Caco-2 (cell line): Measurements from ENCODE around the gene BBX. TPM values are rescaled to one million over a fixed set of nuclear protein-coding genes. Genes with fewer than 3 reads are reported as not detected.

ENCODE experiments used
- BruUV-seq: library from RNA; stranded (reverse); fragments of 400-500 nt; replicated peaks from 2 replicates; lab custom pipeline; 2021; lab: Mats Ljungman, UMichigan
- CTCF ChIA-PET: fragments of 300-600 bp; sonication (Branson Sonifier 250); formaldehyde crosslinking; loops from one replicate; lab custom pipeline; 2022; ENCODE audit warnings: antibody characterized with exemption; lab: Charles Lee
- POLR2A ChIA-PET: fragments of 300-600 bp; sonication (Branson Sonifier 250); formaldehyde crosslinking; loops from one replicate; lab custom pipeline; 2022; ENCODE audit warnings: antibody characterized with exemption; lab: Charles Lee
- DNase-seq, 2 experiments: peaks; one replicate each; pipeline versions ENCODE4 v3.0.0 to v3.0.0-alpha.2; 2020 to 2022
- H3K27me3 ChIP-seq: replicated peaks from 2 replicates; pipeline ENCODE4 v1.6.0; 2011; ENCODE audit warnings: low read length; ENCODE audit not compliant: control insufficient read depth, insufficient read depth
- H3K36me3 ChIP-seq: 2 replicates; pipeline ENCODE4 v1.5.1; 2011; ENCODE audit warnings: low read length; ENCODE audit not compliant: control insufficient read depth, insufficient read depth
- H3K4me1 ChIP-seq: fragments of 250-450 bp; sonication (Bioruptor Pico); 2 replicates; pipeline ENCODE4 v1.5.1; 2020; ENCODE audit warnings: mild to moderate bottlenecking
- H3K4me3 ChIP-seq: 2 replicates; pipeline ENCODE4 v1.5.1; 2011; ENCODE audit warnings: low read depth, mild to moderate bottlenecking, control low read depth, low read length
- H3K9me3 ChIP-seq: fragments of 250-450 bp; sonication (Bioruptor Pico); 2 replicates; pipeline ENCODE4 v1.5.1; 2020; ENCODE audit warnings: mild to moderate bottlenecking, moderate library complexity
- H3K27ac Mint-ChIP-seq: one replicate; pipeline ENCODE4 v1.8.0; 2022; ENCODE audit warnings: mixed read lengths; ENCODE audit not compliant: unreplicated experiment
- H3K27me3 Mint-ChIP-seq: one replicate; pipeline ENCODE4 v1.8.0; 2022; ENCODE audit warnings: mixed read lengths; ENCODE audit not compliant: insufficient read depth, unreplicated experiment
- H3K36me3 Mint-ChIP-seq: one replicate; pipeline ENCODE4 v1.8.0; 2022; ENCODE audit warnings: mild to moderate bottlenecking, mixed read lengths; ENCODE audit not compliant: insufficient read depth, unreplicated experiment
- H3K4me1 Mint-ChIP-seq: one replicate; pipeline ENCODE4 v1.8.0; 2022; ENCODE audit warnings: low read depth, mixed read lengths; ENCODE audit not compliant: unreplicated experiment
- H3K4me3 Mint-ChIP-seq: one replicate; pipeline ENCODE4 v1.8.0; 2022; ENCODE audit warnings: mild to moderate bottlenecking, moderate library complexity, mixed read lengths; ENCODE audit not compliant: unreplicated experiment
- H3K9me3 Mint-ChIP-seq: one replicate; pipeline ENCODE4 v1.8.0; 2022; ENCODE audit warnings: mixed read lengths; ENCODE audit not compliant: unreplicated experiment
- intact Hi-C: fragments of 100-400 bp; cut with micrococcal nuclease; formaldehyde crosslinking; loops from one replicate; pipeline ENCODE4 v1.10.0; 2022; ENCODE audit not compliant: unreplicated experiment
- total RNA-seq: library from RNA; stranded (reverse); gene quantifications from 2 replicates; pipeline ENCODE4 v1.2.3, GENCODE V29; 2022
- TF ChIP-seq, protein P1 (sequence below), 2 experiments: fragments of 200-600 bp in 1 of 2; IDR thresholded peaks; 1 replicate in 1 of 2; 2 replicates in 1 of 2; pipeline versions ENCODE4 v1.5.1 to v1.8.0; 2011 to 2022; ENCODE audit warnings: antibody characterized with exemption in 1 of 2, control low read depth in 1 of 2, inconsistent platforms in 1 of 2, low read depth in 1 of 2, low read length in 1 of 2, mild to moderate bottlenecking in 1 of 2, moderate library complexity in 1 of 2; ENCODE audit not compliant: insufficient read depth in 1 of 2, severe bottlenecking in 1 of 2, unreplicated experiment in 1 of 2

BBX gene
- total RNA-seq, 1 experiment from 2014 or later, result 2.6 TPM

- Histone ChIP-seq H3K36me3 (no peaks in the 10 kb centered on the region), H3K9me3 (no peaks in the 10 kb centered on the region), H3K4me1 (no peaks in the 10 kb centered on the region), H3K4me3 (no peak overlapping the region), H3K27me3 (no peaks in the 10 kb centered on the region)
- intact Hi-C loops, result no loop called here
- Mint-ChIP-seq H3K27ac (no peak overlapping the region), H3K9me3 (no peaks in the 10 kb centered on the region), H3K4me3 (no peak overlapping the region), H3K36me3 (no peaks in the 10 kb centered on the region), H3K4me1 (no peaks in the 10 kb centered on the region), H3K27me3 (peaks cover 9% of the 10 kb centered on the region)
- TF ChIP-seq, protein P1, sequence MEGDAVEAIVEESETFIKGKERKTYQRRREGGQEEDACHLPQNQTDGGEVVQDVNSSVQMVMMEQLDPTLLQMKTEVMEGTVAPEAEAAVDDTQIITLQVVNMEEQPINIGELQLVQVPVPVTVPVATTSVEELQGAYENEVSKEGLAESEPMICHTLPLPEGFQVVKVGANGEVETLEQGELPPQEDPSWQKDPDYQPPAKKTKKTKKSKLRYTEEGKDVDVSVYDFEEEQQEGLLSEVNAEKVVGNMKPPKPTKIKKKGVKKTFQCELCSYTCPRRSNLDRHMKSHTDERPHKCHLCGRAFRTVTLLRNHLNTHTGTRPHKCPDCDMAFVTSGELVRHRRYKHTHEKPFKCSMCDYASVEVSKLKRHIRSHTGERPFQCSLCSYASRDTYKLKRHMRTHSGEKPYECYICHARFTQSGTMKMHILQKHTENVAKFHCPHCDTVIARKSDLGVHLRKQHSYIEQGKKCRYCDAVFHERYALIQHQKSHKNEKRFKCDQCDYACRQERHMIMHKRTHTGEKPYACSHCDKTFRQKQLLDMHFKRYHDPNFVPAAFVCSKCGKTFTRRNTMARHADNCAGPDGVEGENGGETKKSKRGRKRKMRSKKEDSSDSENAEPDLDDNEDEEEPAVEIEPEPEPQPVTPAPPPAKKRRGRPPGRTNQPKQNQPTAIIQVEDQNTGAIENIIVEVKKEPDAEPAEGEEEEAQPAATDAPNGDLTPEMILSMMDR (IDR thresholded peaks at IDR 0.05; ENCODE audit: insufficient read depth in 1 of 2, low read depth in 1 of 2, low read length in 1 of 2, severe bottlenecking in 1 of 2, unreplicated experiment in 1 of 2), result no peak
- no TSS peak for BruUV-seq
- no peak for DNase-seq
- CTCF ChIA-PET, result no interaction called here
- POLR2A ChIA-PET, result no interaction called here
These were observed 10.7 kb upstream of the BBX start for GRCh38 chr3:107512108-107512507.

DNA sequence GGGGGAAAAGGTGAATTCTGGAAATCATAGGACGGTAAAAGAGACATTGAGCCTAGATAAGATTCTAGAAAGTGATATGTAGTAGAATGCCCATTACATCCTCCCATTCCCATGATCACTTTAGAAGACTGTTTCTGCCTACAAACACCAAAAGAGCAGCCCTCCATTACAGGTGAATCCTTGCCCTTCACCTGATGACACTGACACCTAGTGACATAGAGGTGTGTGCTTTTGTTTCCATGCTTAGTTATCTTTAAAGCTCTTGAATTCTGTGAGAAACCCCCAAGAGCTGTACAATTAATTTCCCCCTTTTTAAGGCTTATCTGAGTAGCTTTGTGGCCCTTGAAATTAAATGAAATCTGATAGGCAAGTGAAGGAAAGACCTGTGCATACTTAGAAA is 8.3 kb upstream of the BBX start:
- CTCF ChIA-PET, result no interaction called here

DNA sequence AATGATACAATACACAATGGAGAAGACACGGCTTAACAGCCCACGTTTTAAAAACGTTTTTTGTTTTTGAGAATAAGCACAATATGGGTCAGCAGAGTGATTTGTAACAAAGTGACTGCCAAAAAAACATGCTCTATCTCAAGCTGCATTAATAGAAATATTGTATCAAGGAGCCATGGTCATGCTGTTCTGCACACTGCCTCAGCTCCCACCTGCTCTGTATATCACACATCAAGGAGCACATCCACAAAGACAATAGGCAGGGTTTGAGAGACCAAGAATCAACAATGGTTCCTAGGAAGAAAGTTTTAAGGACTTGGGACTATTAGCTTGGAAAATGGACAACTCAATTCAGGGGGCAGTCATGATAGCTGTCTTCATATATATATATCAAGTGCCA is 6.3 kb upstream of the BBX start:
- H3K4me3 Mint-ChIP-seq, result no peak overlapping the region
- Histone ChIP-seq H3K9me3 (no peaks in the 10 kb centered on the region), H3K4me3 (no peak overlapping the region), H3K4me1 (no peaks in the 10 kb centered on the region), H3K27me3 (no peaks in the 10 kb centered on the region), H3K36me3 (no peaks in the 10 kb centered on the region)
- peaks cover 8% of the 10 kb centered on the region for H3K27me3 Mint-ChIP-seq
- no peaks in the 10 kb centered on the region for H3K4me1 Mint-ChIP-seq
- no peak overlapping the region for H3K27ac Mint-ChIP-seq
- H3K36me3 Mint-ChIP-seq, result no peaks in the 10 kb centered on the region
- DNase-seq, result no peak
- ChIA-PET CTCF (interaction anchor here (0.7 kb wide), 1 partner anchor 121 kb away, joined by 3 read pairs; no protein-coding TSS in a partner anchor), POLR2A (no interaction called here)
- TF ChIP-seq, protein P1 (IDR thresholded peaks at IDR 0.05; ENCODE audit: insufficient read depth in 1 of 2, low read depth in 1 of 2, low read length in 1 of 2, severe bottlenecking in 1 of 2, unreplicated experiment in 1 of 2), result no peak
- no TSS peak for BruUV-seq
- no peaks in the 10 kb centered on the region for H3K9me3 Mint-ChIP-seq
- intact Hi-C loops, result no loop called here

More for the DNA sequence above, 8.3 kb upstream of the BBX start:
- H3K27ac Mint-ChIP-seq, result no peak overlapping the region
- Histone ChIP-seq H3K4me3 (no peak overlapping the region), H3K27me3 (no peaks in the 10 kb centered on the region), H3K4me1 (no peaks in the 10 kb centered on the region), H3K36me3 (no peaks in the 10 kb centered on the region), H3K9me3 (no peaks in the 10 kb centered on the region)
- no peak overlapping the region for H3K4me3 Mint-ChIP-seq
- no peak for DNase-seq
- no peaks in the 10 kb centered on the region for H3K36me3 Mint-ChIP-seq
- intact Hi-C loops, result no loop called here
- H3K4me1 Mint-ChIP-seq, result no peaks in the 10 kb centered on the region
- peaks cover 8% of the 10 kb centered on the region for H3K27me3 Mint-ChIP-seq
- TF ChIP-seq, protein P1 (IDR thresholded peaks at IDR 0.05; ENCODE audit: insufficient read depth in 1 of 2, low read depth in 1 of 2, low read length in 1 of 2, severe bottlenecking in 1 of 2, unreplicated experiment in 1 of 2), result no peak
- POLR2A ChIA-PET, result no interaction called here
- no peaks in the 10 kb centered on the region for H3K9me3 Mint-ChIP-seq
- BruUV-seq, result no TSS peak
